Glutamatergic neuron (in vitro differentiated cells): ENCODE measurements around the gene AMIGO2. TPM values are rescaled to one million over a fixed set of nuclear protein-coding genes. Genes with fewer than 3 reads are reported as not detected.
"Not testable (repeated sequence)": the region's sequence is repeated elsewhere in the genome, so short reads cannot be mapped to it uniquely, and the experiment has no call there.

Source experiments
- DNase-seq: peaks from one replicate; pipeline ENCODE4 v3.0.0; 2022
- H3K27ac Mint-ChIP-seq: one replicate; pipeline ENCODE4 v1.8.0; 2020; ENCODE audit warnings: mild to moderate bottlenecking, mixed read lengths, inconsistent platforms; ENCODE audit not compliant: unreplicated experiment
- H3K27me3 Mint-ChIP-seq: one replicate; pipeline ENCODE4 v1.8.0; 2020; ENCODE audit warnings: mild to moderate bottlenecking, moderate library complexity, mixed read lengths, inconsistent platforms; ENCODE audit not compliant: unreplicated experiment
- H3K36me3 Mint-ChIP-seq: one replicate; pipeline ENCODE4 v1.8.0; 2020; ENCODE audit warnings: mild to moderate bottlenecking, mixed read lengths, inconsistent platforms; ENCODE audit not compliant: unreplicated experiment
- H3K4me1 Mint-ChIP-seq: one replicate; pipeline ENCODE4 v1.8.0; 2020; ENCODE audit warnings: mild to moderate bottlenecking, low read depth, mixed read lengths, inconsistent platforms; ENCODE audit not compliant: unreplicated experiment
- H3K4me3 Mint-ChIP-seq: one replicate; pipeline ENCODE4 v1.8.0; 2020; ENCODE audit warnings: mild to moderate bottlenecking, mixed read lengths, inconsistent platforms; ENCODE audit not compliant: unreplicated experiment
- H3K9me3 Mint-ChIP-seq: one replicate; pipeline ENCODE4 v1.8.0; 2020; ENCODE audit warnings: mild to moderate bottlenecking, moderate library complexity, mixed read lengths, inconsistent platforms; ENCODE audit not compliant: unreplicated experiment
- CTCF ChIP-seq: fragments of 200-600 bp; sonication (generic); IDR thresholded peaks from one replicate; pipeline ENCODE4 v1.5.0; 2021; ENCODE audit not compliant: partially characterized antibody, unreplicated experiment
- total RNA-seq: library from RNA; stranded (reverse); fragmentation: NEBNext Ultra II Directional; extraction: Animal tissue kit (Norgen Biotek cat#: 25700); gene quantifications from one replicate; pipeline ENCODE4 v1.2.1, GENCODE V29; 2021; ENCODE audit not compliant: unreplicated experiment

AMIGO2 gene
- total RNA-seq, 1 donor from 2014 or later: 1.7 TPM

GRCh38 chr12:47067771-47068431 is 11.9 kb downstream of the AMIGO2 start:
- no peak overlapping the region for H3K27ac Mint-ChIP-seq
- no peak for TF ChIP-seq CTCF
- DNase-seq: no peak
- no peaks in the 10 kb centered on the region for H3K27me3 Mint-ChIP-seq
- no peaks in the 10 kb centered on the region for H3K9me3 Mint-ChIP-seq
- H3K4me1 Mint-ChIP-seq: peaks cover 11% of the 10 kb centered on the region
- H3K36me3 Mint-ChIP-seq: no peaks in the 10 kb centered on the region
- H3K4me3 Mint-ChIP-seq: no peak overlapping the region

GRCh38 chr12:47067176-47067575 is 12.6 kb downstream of the AMIGO2 start:
- H3K9me3 Mint-ChIP-seq: no peaks in the 10 kb centered on the region
- no peaks in the 10 kb centered on the region for H3K36me3 Mint-ChIP-seq
- no peak overlapping the region for H3K27ac Mint-ChIP-seq
- peaks cover 11% of the 10 kb centered on the region for H3K4me1 Mint-ChIP-seq
- H3K27me3 Mint-ChIP-seq: no peaks in the 10 kb centered on the region
- no peak for TF ChIP-seq CTCF
- H3K4me3 Mint-ChIP-seq: no peak overlapping the region
- DNase-seq: no peak

- TF ChIP-seq CTCF: no peak
- Mint-ChIP-seq H3K4me1 (peaks cover 11% of the 10 kb centered on the region), H3K9me3 (no peaks in the 10 kb centered on the region), H3K27me3 (no peaks in the 10 kb centered on the region), H3K4me3 (no peak overlapping the region), H3K27ac (no peak overlapping the region), H3K36me3 (no peaks in the 10 kb centered on the region)
- no peak for DNase-seq
These were observed 13.3 kb downstream of the AMIGO2 start for GRCh38 chr12:47066278-47067025.

GRCh38 chr12:47065546-47065945 is 14.2 kb downstream of the AMIGO2 start:
- Mint-ChIP-seq H3K4me3 (no peak overlapping the region), H3K27me3 (no peaks in the 10 kb centered on the region), H3K36me3 (no peaks in the 10 kb centered on the region), H3K9me3 (peaks cover 2% of the 10 kb centered on the region), H3K4me1 (peaks cover 11% of the 10 kb centered on the region), H3K27ac (no peak overlapping the region)
- DNase-seq: no peak
- TF ChIP-seq CTCF: no peak

- H3K36me3 Mint-ChIP-seq: peaks cover 11% of the 10 kb centered on the region
- not testable (repeated sequence) for H3K4me1 Mint-ChIP-seq, H3K27me3 Mint-ChIP-seq, H3K27ac Mint-ChIP-seq, H3K9me3 Mint-ChIP-seq, H3K4me3 Mint-ChIP-seq, DNase-seq
These were observed 21.1 kb downstream of the AMIGO2 start for GRCh38 chr12:47058640-47059039.

- H3K27me3 Mint-ChIP-seq, H3K9me3 Mint-ChIP-seq, H3K27ac Mint-ChIP-seq, H3K4me3 Mint-ChIP-seq, DNase-seq, H3K4me1 Mint-ChIP-seq: not testable (repeated sequence)
- H3K36me3 Mint-ChIP-seq: peaks cover 11% of the 10 kb centered on the region
These were observed 22.8 kb downstream of the AMIGO2 start for GRCh38 chr12:47056944-47057343.

GRCh38 chr12:47055856-47056255 is 23.9 kb downstream of the AMIGO2 start:
- H3K9me3 Mint-ChIP-seq, H3K4me3 Mint-ChIP-seq, H3K27me3 Mint-ChIP-seq, H3K27ac Mint-ChIP-seq, DNase-seq, H3K4me1 Mint-ChIP-seq: not testable (repeated sequence)
- H3K36me3 Mint-ChIP-seq: peaks cover 11% of the 10 kb centered on the region
